ENCODE measurements around the gene JUND. TPM values are rescaled to one million over a fixed set of nuclear protein-coding genes. Genes with fewer than 3 reads are reported as not detected.

JUND gene
- total and polyA plus RNA-seq, 3 experiments from 2014 or later: 174 to 327 (median 300) TPM

GRCh38 chr19:18230941-18231734 lies 50.3 kb downstream of the JUND start:
- peaks cover under 1% of the 10 kb centered on the region for H3K4me1 ChIP-seq (ENCODE audit: insufficient read depth, low read length)
- DNase-seq: no peak
- H3K4me3 ChIP-seq (ENCODE audit: low read length): no peak overlapping the region
- peaks cover 37% of the 10 kb centered on the region for H3K27me3 ChIP-seq (ENCODE audit: insufficient read depth, low read length, poor library complexity, severe bottlenecking)
- no peaks in the 10 kb centered on the region for H3K9me3 ChIP-seq (ENCODE audit: low read length)
- Mint-ChIP-seq H3K27me3 (peaks cover 68 to 79% of the 10 kb centered on the region in 2 donors), H3K4me1 (peaks cover 0 to 4% (median 3%) of the 10 kb centered on the region in 3 donors), H3K27ac (peak overlapping the region in 1 of 8 donors; percentile 13), H3K36me3 (peaks cover 0 to 2% (median 0%) of the 10 kb centered on the region in 3 donors), H3K4me3 (no peak overlapping the region), H3K9me3 (peaks cover 0 to 8% (median 4%) of the 10 kb centered on the region in 5 donors)
- POLR2A ChIA-PET: interaction anchor here (0.5 kb wide), 1 partner anchor 1120 kb away, joined by 3 read pairs; no protein-coding TSS in a partner anchor
- H3K27ac ChIP-seq (ENCODE audit: low read depth, low read length): no peak overlapping the region
- no peaks in the 10 kb centered on the region for H3K36me3 ChIP-seq (ENCODE audit: insufficient read depth, low read length)
- CTCF ChIA-PET: interaction anchor here (0.8 kb wide), 1 partner anchor 179 kb away, joined by 3 read pairs; no protein-coding TSS in a partner anchor

DNA sequence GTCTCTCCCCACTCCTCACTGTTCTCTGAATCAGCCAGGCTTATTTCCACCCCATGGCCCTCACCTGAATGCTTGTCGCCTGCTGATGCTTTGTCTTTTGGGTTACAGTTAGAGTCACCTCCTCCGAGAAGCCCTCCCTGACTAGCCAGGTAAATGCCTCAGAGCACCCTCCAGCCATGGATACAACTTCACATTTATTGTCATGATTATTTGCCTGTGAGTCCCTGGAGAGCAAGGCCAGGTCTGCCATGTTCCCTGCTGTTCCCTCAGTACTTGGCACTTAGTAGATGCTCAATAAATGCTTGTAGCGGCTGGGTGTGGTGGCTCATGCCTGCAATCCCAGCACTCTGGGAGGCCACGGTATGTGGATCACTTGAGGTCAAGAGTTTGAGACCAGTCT lies 51.5 kb downstream of the JUND start:
- peaks cover 0 to 8% (median 2%) of the 10 kb centered on the region in 5 donors for H3K9me3 Mint-ChIP-seq
- no peak overlapping the region for H3K27ac ChIP-seq (ENCODE audit: low read depth, low read length)
- no peaks in the 10 kb centered on the region for H3K9me3 ChIP-seq (ENCODE audit: low read length)
- peaks cover 13% of the 10 kb centered on the region for H3K4me1 ChIP-seq (ENCODE audit: insufficient read depth, low read length)
- no peak overlapping the region for H3K4me3 ChIP-seq (ENCODE audit: low read length)
- peaks cover 0 to 2% (median 0%) of the 10 kb centered on the region in 3 donors for H3K36me3 Mint-ChIP-seq
- H3K27me3 ChIP-seq (ENCODE audit: insufficient read depth, low read length, poor library complexity, severe bottlenecking): peaks cover 49% of the 10 kb centered on the region
- peaks cover 67 to 79% of the 10 kb centered on the region in 2 donors for H3K27me3 Mint-ChIP-seq
- no peaks in the 10 kb centered on the region for H3K36me3 ChIP-seq (ENCODE audit: insufficient read depth, low read length)
- no peak for DNase-seq
- H3K4me1 Mint-ChIP-seq: peaks cover 5 to 15% (median 7%) of the 10 kb centered on the region in 3 donors
- ChIA-PET CTCF (no interaction called here), POLR2A (no interaction called here)
- H3K27ac Mint-ChIP-seq: no peak overlapping the region
- no peak overlapping the region for H3K4me3 Mint-ChIP-seq

Other genes starting within 250 kb of the JUND start
- gene IL12RB1, start 194.7 kb downstream of the JUND start, total RNA-seq: 10 to 100 TPM; 18.9 to 19.6 TPM
- 43.2 TPM for gene IL12RB1, start 194.7 kb downstream of the JUND start, polyA plus RNA-seq
- 10 to 100 TPM; 15.0 to 15.9 TPM for gene MAST3, start 183.8 kb downstream of the JUND start, total RNA-seq
- 18.6 TPM for gene MAST3, start 183.8 kb downstream of the JUND start, polyA plus RNA-seq
- gene PIK3R2, start 128.5 kb downstream of the JUND start, total RNA-seq: 10 to 100 TPM; 17.7 to 17.9 TPM
- gene PIK3R2, start 128.5 kb downstream of the JUND start, polyA plus RNA-seq: 5.7 TPM
- 10 to 100 TPM; 33.3 to 34.5 TPM for gene IFI30, start 107.8 kb downstream of the JUND start, total RNA-seq
- 10.9 TPM for gene IFI30, start 107.8 kb downstream of the JUND start, polyA plus RNA-seq
- gene MPV17L2, start 88.4 kb downstream of the JUND start, total RNA-seq: 10 to 100 TPM; 24.2 to 24.6 TPM
- 12.6 TPM for gene MPV17L2, start 88.4 kb downstream of the JUND start, polyA plus RNA-seq
- 1 to 10 TPM; 2.9 to 3.8 TPM for gene RAB3A, start 77.6 kb downstream of the JUND start, total RNA-seq
- 0.59 TPM for gene RAB3A, start 77.6 kb downstream of the JUND start, polyA plus RNA-seq
- gene PDE4C, start 55.2 kb downstream of the JUND start, total RNA-seq: not detected
- gene PDE4C, start 55.2 kb downstream of the JUND start, polyA plus RNA-seq: not detected
- 1 to 10 TPM; 1.3 TPM for gene IQCN, start 7.2 kb downstream of the JUND start, total RNA-seq
- 0.31 TPM for gene IQCN, start 7.2 kb downstream of the JUND start, polyA plus RNA-seq
- 100 to 1,000 TPM; 351 to 373 TPM for gene LSM4, start 41.5 kb upstream of the JUND start, total RNA-seq
- gene LSM4, start 41.5 kb upstream of the JUND start, polyA plus RNA-seq: 154 TPM
- 10 to 100 TPM; 27.3 to 27.7 TPM for gene PGPEP1, start 59.0 kb upstream of the JUND start, total RNA-seq
- gene PGPEP1, start 59.0 kb upstream of the JUND start, polyA plus RNA-seq: 12.2 TPM
- gene GDF15, start 104.5 kb upstream of the JUND start, total RNA-seq: under 1 TPM; 0.28 to 0.29 TPM
- not detected for gene GDF15, start 104.5 kb upstream of the JUND start, polyA plus RNA-seq
- under 1 TPM; 0.26 to 0.31 TPM for gene LRRC25, start 116.0 kb upstream of the JUND start, total RNA-seq
- not detected for gene LRRC25, start 116.0 kb upstream of the JUND start, polyA plus RNA-seq
- gene SSBP4, start 137.8 kb upstream of the JUND start, total RNA-seq: 100 to 1,000 TPM; 111 to 131 TPM
- gene SSBP4, start 137.8 kb upstream of the JUND start, polyA plus RNA-seq: 108 TPM
- 10 to 100 TPM; 18.2 to 20.3 TPM for gene ISYNA1, start 156.5 kb upstream of the JUND start, total RNA-seq
- gene ISYNA1, start 156.5 kb upstream of the JUND start, polyA plus RNA-seq: 33.2 TPM
- gene ELL, start 240.4 kb upstream of the JUND start, total RNA-seq: 10 to 100 TPM; 24.4 to 25.5 TPM
- 22.1 TPM for gene ELL, start 240.4 kb upstream of the JUND start, polyA plus RNA-seq

Data from CD8-positive, alpha-beta memory T cell (primary cell).